Keratinocyte (primary cell): ENCODE data around the gene CDH13.

Source experiments
- EZH2 ChIP-seq: IDR thresholded peaks from one replicate; pipeline ENCODE4 v1.6.1; 2012; ENCODE audit warnings: inconsistent platforms, mild to moderate bottlenecking, low read length, moderate library complexity
- TF ChIP-seq, protein P1 (sequence below), 3 experiments: IDR thresholded peaks in 1 of 3; conservative IDR thresholded peaks in 1 of 3; optimal IDR thresholded peaks in 1 of 3; 2 replicates in 2 of 3; 3 replicates in 1 of 3; pipeline versions ENCODE3 to v1.5.1; 2011; ENCODE audit warnings: low read length in 3 of 3, mild to moderate bottlenecking in 3 of 3, moderate library complexity in 2 of 3, control low read depth in 1 of 3, inconsistent platforms in 1 of 3; ENCODE audit not compliant: insufficient read depth in 2 of 3; ENCODE audit errors: extremely low read depth in 1 of 3

DNA sequence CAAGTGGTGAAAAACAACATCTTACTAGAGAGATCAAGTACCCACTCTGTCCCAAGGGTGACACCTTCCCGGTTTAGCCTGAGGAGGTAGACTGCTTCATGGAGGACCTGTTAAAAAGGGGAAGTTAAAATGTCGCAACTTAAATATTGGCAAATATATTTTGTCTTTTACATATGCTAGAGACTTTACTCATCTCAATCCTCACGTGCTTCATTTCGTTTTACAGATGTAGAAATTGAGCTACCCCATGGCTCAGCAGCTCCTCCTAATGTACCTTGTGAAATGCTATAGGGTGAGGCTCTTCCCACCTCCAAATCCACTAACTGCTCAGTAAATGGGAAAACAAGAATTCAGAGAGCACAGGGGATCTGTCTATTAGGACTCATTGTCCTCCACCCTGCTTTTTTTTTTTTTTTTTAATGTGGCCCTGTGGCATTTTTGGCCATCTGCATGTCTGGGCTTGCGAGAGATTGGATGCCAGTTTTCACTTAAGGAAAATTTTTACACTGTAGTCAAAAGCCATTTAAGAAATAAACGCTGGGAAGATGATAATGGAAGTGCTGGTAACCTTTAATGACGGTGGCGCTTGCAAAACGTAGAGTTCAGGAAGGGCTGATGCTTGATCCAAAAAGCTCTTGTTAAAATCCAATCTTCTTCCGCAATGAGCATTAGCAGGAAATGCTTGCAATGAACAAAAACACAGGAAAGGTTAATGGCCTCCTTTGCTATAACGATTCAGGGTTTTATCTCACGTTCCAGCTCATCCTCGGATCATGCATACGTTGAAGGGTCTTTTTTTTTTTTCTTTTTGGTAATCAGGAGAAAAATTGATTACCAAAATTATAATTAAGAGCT is 1220.8 kb downstream of the CDH13 start:
- TF ChIP-seq, protein P1, sequence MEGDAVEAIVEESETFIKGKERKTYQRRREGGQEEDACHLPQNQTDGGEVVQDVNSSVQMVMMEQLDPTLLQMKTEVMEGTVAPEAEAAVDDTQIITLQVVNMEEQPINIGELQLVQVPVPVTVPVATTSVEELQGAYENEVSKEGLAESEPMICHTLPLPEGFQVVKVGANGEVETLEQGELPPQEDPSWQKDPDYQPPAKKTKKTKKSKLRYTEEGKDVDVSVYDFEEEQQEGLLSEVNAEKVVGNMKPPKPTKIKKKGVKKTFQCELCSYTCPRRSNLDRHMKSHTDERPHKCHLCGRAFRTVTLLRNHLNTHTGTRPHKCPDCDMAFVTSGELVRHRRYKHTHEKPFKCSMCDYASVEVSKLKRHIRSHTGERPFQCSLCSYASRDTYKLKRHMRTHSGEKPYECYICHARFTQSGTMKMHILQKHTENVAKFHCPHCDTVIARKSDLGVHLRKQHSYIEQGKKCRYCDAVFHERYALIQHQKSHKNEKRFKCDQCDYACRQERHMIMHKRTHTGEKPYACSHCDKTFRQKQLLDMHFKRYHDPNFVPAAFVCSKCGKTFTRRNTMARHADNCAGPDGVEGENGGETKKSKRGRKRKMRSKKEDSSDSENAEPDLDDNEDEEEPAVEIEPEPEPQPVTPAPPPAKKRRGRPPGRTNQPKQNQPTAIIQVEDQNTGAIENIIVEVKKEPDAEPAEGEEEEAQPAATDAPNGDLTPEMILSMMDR (optimal IDR thresholded peaks at IDR 0.05 in 1 of 3, IDR thresholded peaks at IDR 0.05 in 1 of 3, conservative IDR thresholded peaks at IDR 0.05 in 1 of 3; ENCODE audit: extremely low read depth in 1 of 3, insufficient read depth in 2 of 3, low read length in 3 of 3) = no peak
- TF ChIP-seq EZH2 = no peak
